Measurements from ENCODE around the gene ALOX15.
A peak's percentile ranks its signal among the peaks of the same experiment; 100 is the strongest.
"Not testable (repeated sequence)": the region's sequence is repeated elsewhere in the genome, so short reads cannot be mapped to it uniquely, and the experiment has no call there.

The ALOX15 gene

GRCh38 chr17:4641297-4642195 is at the start of gene ALOX15:
ALOX15 (minus strand) TSS chr17:4641678; CDS start chr17:4641651, 27 bp downstream.
- no peak for DNase-seq

- DNase-seq: no peak
Observed at GRCh38 chr17:4690745-4691144, 49.3 kb upstream of the ALOX15 start.

GRCh38 chr17:4689872-4690271 is 48.4 kb upstream of the ALOX15 start:
- DNase-seq: not testable (repeated sequence)

GRCh38 chr17:4683739-4684138 is 42.3 kb upstream of the ALOX15 start:
- not testable (repeated sequence) for DNase-seq

- DNase-seq: no peak
Observed at GRCh38 chr17:4679658-4680057, 38.2 kb upstream of the ALOX15 start.

- no peak for DNase-seq
Observed at GRCh38 chr17:4678448-4679026, 37.1 kb upstream of the ALOX15 start.

- DNase-seq: no peak
Observed at GRCh38 chr17:4676791-4677190, 35.3 kb upstream of the ALOX15 start.

- no peak for DNase-seq
Observed at GRCh38 chr17:4675791-4676190, 34.3 kb upstream of the ALOX15 start.

- DNase-seq: no peak
Observed at GRCh38 chr17:4674685-4674998, 33.2 kb upstream of the ALOX15 start.

- no peak for DNase-seq
Observed at GRCh38 chr17:4673986-4674684, 32.7 kb upstream of the ALOX15 start.

- no peak for DNase-seq
Observed at GRCh38 chr17:4673169-4673568, 31.7 kb upstream of the ALOX15 start.

GRCh38 chr17:4672751-4673150 is 31.3 kb upstream of the ALOX15 start:
- DNase-seq: no peak

- no peak for DNase-seq
Observed at GRCh38 chr17:4672055-4672630, 30.7 kb upstream of the ALOX15 start.

- DNase-seq: no peak
Observed at GRCh38 chr17:4667166-4667565, 25.7 kb upstream of the ALOX15 start.

GRCh38 chr17:4666296-4666695 is 24.8 kb upstream of the ALOX15 start:
- no peak for DNase-seq

GRCh38 chr17:4665027-4665426 is 23.5 kb upstream of the ALOX15 start:
- DNase-seq: no peak

- no peak for DNase-seq
Observed at GRCh38 chr17:4664230-4664629, 22.8 kb upstream of the ALOX15 start.

GRCh38 chr17:4663711-4664110 is 22.2 kb upstream of the ALOX15 start:
- no peak for DNase-seq

GRCh38 chr17:4658478-4659305 is 17.2 kb upstream of the ALOX15 start:
- peak; percentile 16 to 37 for DNase-seq

GRCh38 chr17:4657678-4658077 is 16.2 kb upstream of the ALOX15 start:
- no peak for DNase-seq

- not testable (repeated sequence) for DNase-seq
Observed at GRCh38 chr17:4655933-4656332, 14.5 kb upstream of the ALOX15 start.

GRCh38 chr17:4652997-4653396 is 11.5 kb upstream of the ALOX15 start:
- no peak for DNase-seq

- no peak for DNase-seq
Observed at GRCh38 chr17:4648741-4649140, 7.3 kb upstream of the ALOX15 start.
